ENCODE measurements around the gene ERCC2. TPM values are rescaled to one million over a fixed set of nuclear protein-coding genes. Genes with fewer than 3 reads are reported as not detected.

Gene ERCC2
- total RNA-seq, 1 donor from 2014 or later = 3.9 TPM

GRCh38 chr19:45403272-45403671, 32.9 kb upstream of the ERCC2 start:
- no peak for FAIRE-seq
- Histone ChIP-seq H3K36me3 (ENCODE audit: control insufficient read depth, insufficient read depth, low read length) (peaks cover 2% of the 10 kb centered on the region), H3K27me3 (ENCODE audit: control insufficient read depth, insufficient read depth, low read length) (no peaks in the 10 kb centered on the region), H3K4me3 (ENCODE audit: low read depth, low read length) (peak overlapping the region; percentile 81)
- no peak for DNase-seq (ENCODE audit: low read depth)
- TF ChIP-seq CTCF (IDR thresholded peaks at IDR 0.05; ENCODE audit: insufficient read depth, low read length, severe bottlenecking) = no peak

GRCh38 chr19:45402298-45403061, 32.1 kb upstream of the ERCC2 start:
- Histone ChIP-seq H3K36me3 (ENCODE audit: control insufficient read depth, insufficient read depth, low read length) (peaks cover 7% of the 10 kb centered on the region), H3K4me3 (ENCODE audit: low read depth, low read length) (peak overlapping the region; percentile 81), H3K27me3 (ENCODE audit: control insufficient read depth, insufficient read depth, low read length) (no peaks in the 10 kb centered on the region)
- peak; percentile 76 for TF ChIP-seq CTCF (IDR thresholded peaks at IDR 0.05; ENCODE audit: insufficient read depth, low read length, severe bottlenecking)
- FAIRE-seq (no peak), DNase-seq (ENCODE audit: low read depth) (peak; percentile 70)

- Histone ChIP-seq H3K36me3 (ENCODE audit: control insufficient read depth, insufficient read depth, low read length) (peaks cover 11% of the 10 kb centered on the region), H3K27me3 (ENCODE audit: control insufficient read depth, insufficient read depth, low read length) (no peaks in the 10 kb centered on the region), H3K4me3 (ENCODE audit: low read depth, low read length) (no peak overlapping the region)
- no peak for DNase-seq (ENCODE audit: low read depth)
- TF ChIP-seq CTCF (IDR thresholded peaks at IDR 0.05; ENCODE audit: insufficient read depth, low read length, severe bottlenecking) = no peak
- FAIRE-seq = no peak
Measured at GRCh38 chr19:45401815-45402214, 31.4 kb upstream of the ERCC2 start.

- Histone ChIP-seq H3K36me3 (ENCODE audit: control insufficient read depth, insufficient read depth, low read length) (peaks cover 18% of the 10 kb centered on the region), H3K4me3 (ENCODE audit: low read depth, low read length) (no peak overlapping the region), H3K27me3 (ENCODE audit: control insufficient read depth, insufficient read depth, low read length) (no peaks in the 10 kb centered on the region)
- FAIRE-seq = peak; percentile 93
- TF ChIP-seq CTCF (IDR thresholded peaks at IDR 0.05; ENCODE audit: insufficient read depth, low read length, severe bottlenecking) = no peak
- DNase-seq (ENCODE audit: low read depth) = peak; percentile 93
Measured at GRCh38 chr19:45400192-45400591, 29.8 kb upstream of the ERCC2 start.

GRCh38 chr19:45395821-45396617, 25.6 kb upstream of the ERCC2 start:
- FAIRE-seq (no peak), DNase-seq (ENCODE audit: low read depth) (no peak)
- Histone ChIP-seq H3K4me3 (ENCODE audit: low read depth, low read length) (no peak overlapping the region), H3K27me3 (ENCODE audit: control insufficient read depth, insufficient read depth, low read length) (no peaks in the 10 kb centered on the region), H3K36me3 (ENCODE audit: control insufficient read depth, insufficient read depth, low read length) (peaks cover 30% of the 10 kb centered on the region)
- no peak for TF ChIP-seq CTCF (IDR thresholded peaks at IDR 0.05; ENCODE audit: insufficient read depth, low read length, severe bottlenecking)
